Measurements from ENCODE around the gene FCHO2. TPM values are rescaled to one million over a fixed set of nuclear protein-coding genes. Genes with fewer than 3 reads are reported as not detected.
"Not testable (repeated sequence)": the region's sequence is repeated elsewhere in the genome, so short reads cannot be mapped to it uniquely, and the experiment has no call there.

The FCHO2 gene
- total RNA-seq, 1 experiment from 2014 or later, result 36.5 TPM

- no TSS peak for BruUV-seq (replicated peaks)
- H3K9me3 Mint-ChIP-seq (ENCODE audit: low read depth, unreplicated experiment), result no peaks in the 10 kb centered on the region
- intact Hi-C loops (cut with micrococcal nuclease; ENCODE audit: unreplicated experiment), result no loop called here
- no peaks in the 10 kb centered on the region for H3K4me1 Mint-ChIP-seq (ENCODE audit: low read depth, unreplicated experiment)
- CTCF ChIA-PET, result interaction anchor here (0.6 kb wide), 1 partner anchor 74 kb away, joined by 6 read pairs; no protein-coding TSS in a partner anchor
- no peak for DNase-seq
- TF ChIP-seq CTCF (IDR thresholded peaks at IDR 0.05; ENCODE audit: unreplicated experiment), result no peak
- H3K27me3 Mint-ChIP-seq (ENCODE audit: unreplicated experiment), result no peaks in the 10 kb centered on the region
- H3K4me3 Mint-ChIP-seq (ENCODE audit: low read depth, unreplicated experiment), result no peak overlapping the region
- H3K27ac Mint-ChIP-seq (ENCODE audit: unreplicated experiment), result no peak overlapping the region
- H3K36me3 Mint-ChIP-seq (ENCODE audit: insufficient read depth, unreplicated experiment), result peaks cover 14% of the 10 kb centered on the region
Measured at GRCh38 chr5:73022471-73023169, 66.8 kb downstream of the FCHO2 start.

GRCh38 chr5:73024946-73025544 is 69.2 kb downstream of the FCHO2 start:
- H3K27ac Mint-ChIP-seq (ENCODE audit: unreplicated experiment); DNase-seq; BruUV-seq (replicated peaks); H3K27me3 Mint-ChIP-seq (ENCODE audit: unreplicated experiment); H3K9me3 Mint-ChIP-seq (ENCODE audit: low read depth, unreplicated experiment); intact Hi-C loops (cut with micrococcal nuclease; ENCODE audit: unreplicated experiment); H3K36me3 Mint-ChIP-seq (ENCODE audit: insufficient read depth, unreplicated experiment); H3K4me3 Mint-ChIP-seq (ENCODE audit: low read depth, unreplicated experiment); CTCF ChIA-PET: not testable (repeated sequence)
- H3K4me1 Mint-ChIP-seq (ENCODE audit: low read depth, unreplicated experiment), result peaks cover 12% of the 10 kb centered on the region

GRCh38 chr5:73027361-73027760 is 71.5 kb downstream of the FCHO2 start:
- no peak overlapping the region for H3K4me3 Mint-ChIP-seq (ENCODE audit: low read depth, unreplicated experiment)
- H3K4me1 Mint-ChIP-seq (ENCODE audit: low read depth, unreplicated experiment), result peaks cover 33% of the 10 kb centered on the region
- no peaks in the 10 kb centered on the region for H3K9me3 Mint-ChIP-seq (ENCODE audit: low read depth, unreplicated experiment)
- no TSS peak for BruUV-seq (replicated peaks)
- TF ChIP-seq CTCF (IDR thresholded peaks at IDR 0.05; ENCODE audit: unreplicated experiment), result no peak
- peak overlapping the region; percentile 15 for H3K27ac Mint-ChIP-seq (ENCODE audit: unreplicated experiment)
- H3K27me3 Mint-ChIP-seq (ENCODE audit: unreplicated experiment), result no peaks in the 10 kb centered on the region
- no peak for DNase-seq
- peaks cover 16% of the 10 kb centered on the region for H3K36me3 Mint-ChIP-seq (ENCODE audit: insufficient read depth, unreplicated experiment)
- intact Hi-C loops (cut with micrococcal nuclease; ENCODE audit: unreplicated experiment), result no loop called here
- CTCF ChIA-PET, result interaction anchor here (0.7 kb wide), 2 partner anchors 22 to 180 kb away, joined by 3 read pairs; no protein-coding TSS in a partner anchor

GRCh38 chr5:73027816-73028215 is 72.0 kb downstream of the FCHO2 start:
- no TSS peak for BruUV-seq (replicated peaks)
- TF ChIP-seq CTCF (IDR thresholded peaks at IDR 0.05; ENCODE audit: unreplicated experiment), result no peak
- Mint-ChIP-seq H3K36me3 (ENCODE audit: insufficient read depth, unreplicated experiment) (peaks cover 16% of the 10 kb centered on the region), H3K4me3 (ENCODE audit: low read depth, unreplicated experiment) (no peak overlapping the region), H3K9me3 (ENCODE audit: low read depth, unreplicated experiment) (no peaks in the 10 kb centered on the region), H3K27me3 (ENCODE audit: unreplicated experiment) (no peaks in the 10 kb centered on the region), H3K4me1 (ENCODE audit: low read depth, unreplicated experiment) (peaks cover 38% of the 10 kb centered on the region), H3K27ac (ENCODE audit: unreplicated experiment) (no peak overlapping the region)
- no peak for DNase-seq
- intact Hi-C loops (cut with micrococcal nuclease; ENCODE audit: unreplicated experiment), result no loop called here
- CTCF ChIA-PET, result interaction anchor here (0.7 kb wide), 2 partner anchors 23 to 180 kb away, joined by 3 read pairs; no protein-coding TSS in a partner anchor

Data from Calu3 (cell line).